ENCODE results near the gene PRRT4. TPM values are rescaled to one million over a fixed set of nuclear protein-coding genes. Genes with fewer than 3 reads are reported as not detected.

Gene PRRT4
- total RNA-seq, 2 donors from 2014 or later = 0.14 to 0.70 TPM

DNA sequence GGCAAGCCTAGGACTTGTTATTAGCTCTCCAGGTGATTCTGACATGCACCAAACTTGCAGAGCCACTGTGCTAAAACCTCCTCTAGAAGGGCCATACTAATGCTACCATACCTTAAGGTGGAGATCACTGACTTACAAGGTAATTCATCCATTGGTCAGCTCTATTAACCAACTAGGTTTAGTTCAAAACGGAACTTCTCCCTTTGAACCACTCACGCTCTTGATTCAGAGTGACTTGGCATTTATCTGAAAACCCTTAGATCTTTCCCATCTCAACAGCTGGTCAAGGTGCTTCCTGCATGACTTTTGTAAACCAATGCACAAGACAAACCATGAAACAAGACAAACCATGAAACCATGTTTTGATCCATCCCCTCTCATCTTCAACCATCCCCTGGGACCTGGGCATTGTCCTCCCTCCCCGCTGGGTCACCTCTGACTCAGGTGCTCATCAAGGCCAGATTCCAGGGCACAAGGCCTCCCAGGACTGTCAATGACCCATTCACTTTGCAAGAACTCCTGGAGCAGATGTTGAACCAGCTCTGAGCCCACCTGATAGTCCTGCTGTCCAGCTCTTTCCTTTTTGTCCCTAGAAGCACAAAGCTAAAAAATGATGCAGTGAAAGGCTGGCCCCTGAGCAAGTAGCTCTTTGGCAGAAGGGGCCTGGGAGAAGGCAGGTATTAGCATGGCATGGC lies 29.5 kb upstream of the PRRT4 start:
- Mint-ChIP-seq H3K27me3 (ENCODE audit: low read depth) (peaks cover 6% of the 10 kb centered on the region), H3K4me1 (ENCODE audit: low read depth) (peaks cover 4% of the 10 kb centered on the region), H3K27ac (no peak overlapping the region), H3K9me3 (no peaks in the 10 kb centered on the region), H3K36me3 (ENCODE audit: insufficient read depth in 2 of 2) (no peaks in the 10 kb centered on the region), H3K4me3 (no peak overlapping the region)
- DNase-seq = no peak
- ATAC-seq (replicated peaks in 1 of 2) = no peak

- H3K36me3 Mint-ChIP-seq (ENCODE audit: insufficient read depth in 2 of 2) = no peaks in the 10 kb centered on the region
- no peak overlapping the region for H3K27ac Mint-ChIP-seq
- peaks cover 6% of the 10 kb centered on the region for H3K27me3 Mint-ChIP-seq (ENCODE audit: low read depth)
- DNase-seq (no peak), ATAC-seq (replicated peaks in 1 of 2) (no peak)
- peaks cover 4% of the 10 kb centered on the region for H3K4me1 Mint-ChIP-seq (ENCODE audit: low read depth)
- H3K4me3 Mint-ChIP-seq = no peak overlapping the region
- H3K9me3 Mint-ChIP-seq = no peaks in the 10 kb centered on the region
Observed at GRCh38 chr7:128389618-128390329, 28.3 kb upstream of the PRRT4 start.

- Mint-ChIP-seq H3K9me3 (no peaks in the 10 kb centered on the region), H3K27me3 (ENCODE audit: low read depth) (peaks cover 6% of the 10 kb centered on the region), H3K4me3 (no peak overlapping the region), H3K36me3 (ENCODE audit: insufficient read depth in 2 of 2) (no peaks in the 10 kb centered on the region), H3K4me1 (ENCODE audit: low read depth) (peaks cover 4% of the 10 kb centered on the region), H3K27ac (no peak overlapping the region)
- no peak for DNase-seq
- no peak for ATAC-seq (replicated peaks in 1 of 2)
Observed at GRCh38 chr7:128389085-128389617, 27.7 kb upstream of the PRRT4 start.

- peaks cover 4% of the 10 kb centered on the region for H3K4me1 Mint-ChIP-seq (ENCODE audit: low read depth)
- no peaks in the 10 kb centered on the region for H3K9me3 Mint-ChIP-seq
- peak in 1 of 2 donors; percentile 7 for ATAC-seq (replicated peaks in 1 of 2)
- H3K4me3 Mint-ChIP-seq = no peak overlapping the region
- H3K27ac Mint-ChIP-seq = no peak overlapping the region
- no peak for DNase-seq
- no peaks in the 10 kb centered on the region for H3K36me3 Mint-ChIP-seq (ENCODE audit: insufficient read depth in 2 of 2)
- H3K27me3 Mint-ChIP-seq (ENCODE audit: low read depth) = peaks cover 6% of the 10 kb centered on the region
Observed at GRCh38 chr7:128388145-128388485, 26.6 kb upstream of the PRRT4 start.

GRCh38 chr7:128387216-128388144 lies 26.0 kb upstream of the PRRT4 start:
- Mint-ChIP-seq H3K4me3 (no peak overlapping the region), H3K27me3 (ENCODE audit: low read depth) (peaks cover 6% of the 10 kb centered on the region), H3K9me3 (no peaks in the 10 kb centered on the region), H3K27ac (no peak overlapping the region), H3K36me3 (ENCODE audit: insufficient read depth in 2 of 2) (no peaks in the 10 kb centered on the region), H3K4me1 (ENCODE audit: low read depth) (peaks cover 4% of the 10 kb centered on the region)
- ATAC-seq (replicated peaks in 1 of 2) (peak; percentile 78 to 83), DNase-seq (peak; percentile 74 to 78)

DNA sequence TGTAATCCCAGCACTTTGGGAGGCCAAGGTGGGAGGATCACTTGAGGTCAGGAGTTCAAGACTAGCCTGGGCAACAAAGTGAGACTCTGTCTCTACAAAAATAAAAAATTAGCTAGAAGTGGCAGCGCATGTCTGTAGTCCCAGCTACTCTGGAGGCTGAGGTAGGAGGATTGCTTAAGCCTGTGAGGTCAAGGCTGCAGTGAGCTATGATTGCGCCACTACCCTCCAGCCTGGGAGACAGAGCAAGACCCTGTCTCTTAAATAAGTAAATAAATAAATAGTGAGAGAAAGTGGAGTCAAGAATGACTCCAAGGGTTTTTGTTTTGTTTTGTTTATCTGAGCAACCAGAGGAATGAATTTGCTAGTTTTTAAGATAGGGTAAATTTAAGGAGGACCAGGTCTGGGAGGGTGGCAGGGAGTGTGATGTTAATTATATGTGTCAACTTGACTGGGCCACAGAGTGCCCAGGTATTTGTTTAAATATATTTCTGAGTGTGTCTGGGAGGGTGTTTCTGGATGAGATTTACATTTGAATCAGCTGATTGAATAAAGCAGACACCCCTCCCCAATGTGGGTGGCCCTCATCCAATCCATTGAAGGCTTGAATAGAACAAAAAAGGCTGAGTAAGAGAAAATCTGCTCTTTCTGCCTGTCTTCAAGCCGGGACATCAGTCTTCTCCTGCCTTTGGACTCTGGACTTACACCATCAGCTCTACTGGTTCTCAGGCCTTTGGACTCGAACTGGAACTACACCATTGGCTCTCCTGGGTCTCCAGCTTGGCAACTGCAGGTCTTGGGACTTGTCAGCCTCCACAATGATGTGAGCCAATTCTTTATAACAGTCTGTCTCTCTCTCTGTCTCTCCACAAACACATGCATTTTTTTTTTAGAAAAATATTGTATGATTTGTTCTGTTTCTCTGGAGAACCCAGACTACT lies 24.8 kb upstream of the PRRT4 start:
- Mint-ChIP-seq H3K27me3 (ENCODE audit: low read depth) (peaks cover 6% of the 10 kb centered on the region), H3K4me1 (ENCODE audit: low read depth) (peaks cover 4% of the 10 kb centered on the region), H3K27ac (no peak overlapping the region), H3K9me3 (no peaks in the 10 kb centered on the region), H3K4me3 (no peak overlapping the region), H3K36me3 (ENCODE audit: insufficient read depth in 2 of 2) (no peaks in the 10 kb centered on the region)
- no peak for ATAC-seq (replicated peaks in 1 of 2)
- no peak for DNase-seq

GRCh38 chr7:128384726-128385125 lies 23.2 kb upstream of the PRRT4 start:
- Mint-ChIP-seq H3K27me3 (ENCODE audit: low read depth) (peaks cover 6% of the 10 kb centered on the region), H3K4me1 (ENCODE audit: low read depth) (peaks cover 4% of the 10 kb centered on the region), H3K9me3 (no peaks in the 10 kb centered on the region), H3K4me3 (no peak overlapping the region), H3K36me3 (ENCODE audit: insufficient read depth in 2 of 2) (no peaks in the 10 kb centered on the region), H3K27ac (no peak overlapping the region)
- DNase-seq (no peak), ATAC-seq (replicated peaks in 1 of 2) (no peak)

DNA sequence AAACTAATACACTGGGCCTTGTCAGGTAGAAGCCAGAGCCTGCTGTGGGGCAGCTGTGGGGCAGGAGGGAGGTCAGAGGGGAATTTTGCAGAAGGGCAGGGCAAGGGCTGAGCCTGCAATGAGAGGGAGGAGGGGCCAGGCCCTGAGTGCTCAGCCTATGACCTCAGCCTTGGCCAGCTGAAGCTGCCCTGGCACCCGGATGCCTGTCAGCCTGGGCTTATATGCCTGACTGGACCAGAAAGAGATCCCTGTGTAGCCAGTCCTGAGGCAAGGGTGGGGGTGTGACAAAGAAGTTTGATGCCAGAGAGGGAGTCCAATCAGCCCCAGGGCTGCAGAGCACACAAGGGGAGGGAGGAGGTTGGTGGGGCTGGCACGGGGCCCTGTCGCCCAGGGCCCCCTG lies 22.3 kb upstream of the PRRT4 start:
- Mint-ChIP-seq H3K4me1 (ENCODE audit: low read depth) (peaks cover 4% of the 10 kb centered on the region), H3K27ac (no peak overlapping the region), H3K36me3 (ENCODE audit: insufficient read depth in 2 of 2) (no peaks in the 10 kb centered on the region), H3K4me3 (no peak overlapping the region), H3K9me3 (no peaks in the 10 kb centered on the region), H3K27me3 (ENCODE audit: low read depth) (peaks cover 6% of the 10 kb centered on the region)
- no peak for ATAC-seq (replicated peaks in 1 of 2)
- DNase-seq = no peak

DNA sequence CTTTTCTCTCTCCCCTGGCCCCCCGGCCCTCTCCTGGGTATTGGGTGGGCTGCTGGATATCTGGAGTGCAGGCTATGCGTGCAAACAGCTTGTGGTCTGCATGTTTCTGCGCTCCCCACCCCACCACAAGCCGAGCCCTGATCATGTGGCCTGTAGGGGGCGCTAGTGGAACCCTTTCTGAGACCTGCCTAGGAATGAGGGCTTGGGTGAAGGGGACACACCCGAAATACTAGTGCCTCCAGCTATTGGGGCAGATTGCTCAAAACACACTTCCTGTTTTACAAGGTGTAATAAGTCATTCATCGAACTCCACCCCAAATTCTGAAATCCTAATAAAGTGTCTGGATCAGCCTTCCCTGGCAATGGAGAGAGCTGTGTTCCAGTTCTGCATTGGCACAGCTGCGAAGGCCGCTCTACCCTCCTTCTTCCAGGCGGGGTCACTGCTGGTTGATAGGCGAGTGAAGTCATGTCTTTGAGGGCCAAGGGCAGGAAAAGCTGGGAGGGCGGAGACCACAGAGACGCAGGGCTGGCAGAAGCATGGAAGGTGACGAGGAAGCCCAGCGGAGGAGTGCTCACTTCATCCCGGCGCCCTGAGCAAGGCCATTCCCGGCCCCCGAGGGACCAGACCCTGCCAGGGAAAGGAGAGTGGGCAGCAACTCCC lies 19.8 kb upstream of the PRRT4 start:
- DNase-seq (peak; percentile 50 to 59), ATAC-seq (replicated peaks in 1 of 2) (peak; percentile 30 to 57)
- H3K27ac Mint-ChIP-seq = no peak overlapping the region
- no peaks in the 10 kb centered on the region for H3K27me3 Mint-ChIP-seq (ENCODE audit: low read depth)
- no peak overlapping the region for H3K4me3 Mint-ChIP-seq
- H3K9me3 Mint-ChIP-seq = no peaks in the 10 kb centered on the region
- no peaks in the 10 kb centered on the region for H3K36me3 Mint-ChIP-seq (ENCODE audit: insufficient read depth in 2 of 2)
- no peaks in the 10 kb centered on the region for H3K4me1 Mint-ChIP-seq (ENCODE audit: low read depth)

- Mint-ChIP-seq H3K27me3 (ENCODE audit: low read depth) (no peaks in the 10 kb centered on the region), H3K4me1 (ENCODE audit: low read depth) (no peaks in the 10 kb centered on the region), H3K9me3 (no peaks in the 10 kb centered on the region), H3K4me3 (no peak overlapping the region), H3K27ac (no peak overlapping the region), H3K36me3 (ENCODE audit: insufficient read depth in 2 of 2) (no peaks in the 10 kb centered on the region)
- DNase-seq (no peak), ATAC-seq (replicated peaks in 1 of 2) (no peak)
Observed at GRCh38 chr7:128380483-128381106, 19.1 kb upstream of the PRRT4 start.

DNA sequence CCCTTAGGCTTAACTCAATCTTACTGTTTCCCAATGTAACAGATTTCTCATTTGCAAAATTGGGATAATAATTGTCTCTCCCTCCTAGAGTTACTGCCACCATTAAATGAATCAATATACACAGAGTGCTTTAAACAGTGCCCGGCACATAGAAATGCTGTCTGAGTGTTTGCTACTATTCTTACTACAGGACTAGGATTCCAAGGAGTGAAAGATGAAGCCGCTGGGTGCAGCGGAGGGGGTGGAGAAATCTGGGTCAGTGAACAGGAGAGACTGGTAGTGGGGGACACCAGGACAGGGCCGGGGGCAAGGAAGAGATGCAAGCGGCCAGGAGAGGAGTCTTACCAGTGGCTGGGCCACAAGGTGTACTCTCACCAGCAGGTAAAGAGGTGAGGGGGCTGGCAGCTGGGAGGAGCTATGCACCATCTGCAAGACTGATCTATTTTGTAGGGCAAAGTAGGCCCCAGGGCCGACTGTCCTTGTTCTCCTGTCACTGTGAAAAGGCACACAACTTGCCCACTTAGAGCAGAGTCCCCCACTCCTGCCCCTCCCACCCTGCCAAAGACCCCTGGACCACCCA lies 18.5 kb upstream of the PRRT4 start:
- ATAC-seq (replicated peaks in 1 of 2) (no peak), DNase-seq (no peak)
- H3K4me3 Mint-ChIP-seq = no peak overlapping the region
- H3K9me3 Mint-ChIP-seq = no peaks in the 10 kb centered on the region
- H3K4me1 Mint-ChIP-seq (ENCODE audit: low read depth) = no peaks in the 10 kb centered on the region
- H3K36me3 Mint-ChIP-seq (ENCODE audit: insufficient read depth in 2 of 2) = no peaks in the 10 kb centered on the region
- no peaks in the 10 kb centered on the region for H3K27me3 Mint-ChIP-seq (ENCODE audit: low read depth)
- no peak overlapping the region for H3K27ac Mint-ChIP-seq

Data from activated T-cell treated with anti-CD3 and anti-CD28 coated beads, Interleukin-2, amount 50 U/mL, for 72 hours (primary cell).